ENCODE measurements around the gene OOSP1. TPM values are rescaled to one million over a fixed set of nuclear protein-coding genes. Genes with fewer than 3 reads are reported as not detected.
A peak's percentile ranks its signal among the peaks of the same experiment; 100 is the strongest.
"Not testable (repeated sequence)": the region's sequence is repeated elsewhere in the genome, so short reads cannot be mapped to it uniquely, and the experiment has no call there.

The OOSP1 gene
- total RNA-seq, 1 donor from 2014 or later = not detected

DNA sequence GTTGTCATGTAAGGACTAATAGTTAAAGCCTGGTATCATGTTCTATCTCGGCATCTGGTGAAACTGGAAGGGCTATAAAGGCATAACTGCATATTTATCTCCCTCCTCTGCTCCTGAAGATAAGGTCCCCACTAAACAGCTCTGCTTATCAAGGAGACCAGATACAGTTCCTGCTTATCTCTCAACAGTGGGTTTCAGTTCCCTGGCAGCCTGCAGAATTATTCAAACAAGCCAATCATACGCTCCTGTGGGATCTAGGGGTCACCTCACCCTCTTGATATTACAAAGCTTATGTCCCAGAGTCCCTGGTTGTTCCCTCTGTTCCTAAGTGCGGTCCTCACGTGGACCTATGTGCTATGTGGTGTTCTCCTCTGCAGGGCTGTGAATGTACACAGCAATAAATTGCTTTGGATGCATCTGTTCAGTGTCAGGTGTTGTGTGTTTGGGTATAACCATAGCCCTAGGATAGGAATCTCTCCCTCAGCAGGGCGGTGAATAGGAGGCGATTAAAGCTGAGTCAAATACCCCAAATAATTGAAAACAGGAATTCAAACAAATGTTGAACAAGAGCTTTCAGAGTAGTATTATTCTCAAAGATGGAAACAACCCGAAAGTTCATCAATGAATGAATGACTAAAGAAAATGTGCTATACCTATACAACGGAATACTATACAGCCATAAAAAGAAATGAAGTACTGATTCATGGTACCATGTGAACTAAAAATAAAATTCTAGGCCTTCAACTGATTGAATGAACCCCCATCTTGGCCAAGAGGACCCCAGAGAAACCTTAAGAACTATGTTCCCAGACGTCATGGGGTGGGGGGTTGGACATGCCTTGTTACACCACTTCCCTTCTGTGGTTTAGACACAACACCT is 22.5 kb downstream of the OOSP1 start:
- peak; percentile 84 for DNase-seq (ENCODE audit: low spot score)

DNA sequence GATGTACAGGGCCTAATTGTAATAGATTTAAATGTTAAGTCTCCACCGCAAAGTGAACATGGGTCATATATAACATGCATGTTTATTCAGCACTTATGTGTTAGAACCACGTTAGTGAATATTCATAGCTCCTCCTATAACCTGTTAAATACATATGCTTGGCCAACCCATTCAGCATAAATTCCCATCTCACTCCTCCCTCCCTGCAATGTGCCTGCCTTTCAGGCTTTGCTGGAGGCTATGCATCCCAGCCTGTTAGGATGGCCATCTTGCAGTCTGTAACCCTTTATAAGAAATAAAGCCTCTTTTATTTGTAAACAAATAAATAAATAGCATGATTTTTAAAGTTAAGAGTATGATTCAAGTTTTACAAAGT is 23.9 kb downstream of the OOSP1 start:
- DNase-seq (ENCODE audit: low spot score) = no peak

DNA sequence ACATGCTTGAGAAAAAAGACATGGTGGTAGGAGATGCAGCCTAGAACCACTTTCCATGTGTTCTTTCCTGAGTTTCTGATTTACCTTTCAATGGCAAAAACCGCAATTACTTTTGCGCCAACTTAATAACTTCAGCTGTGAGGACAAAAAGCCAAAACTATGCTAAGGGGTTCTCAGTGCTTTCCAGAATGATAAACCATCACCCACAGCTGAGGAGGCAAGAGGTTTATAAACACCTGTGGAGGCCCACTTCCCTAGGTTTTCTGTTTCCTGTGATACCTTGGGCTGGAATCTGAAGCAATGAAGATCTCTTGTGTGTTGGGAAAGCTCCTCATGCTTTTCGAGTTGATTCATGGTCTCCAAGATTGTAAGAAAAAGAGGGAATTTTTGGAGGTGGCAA is 25.5 kb downstream of the OOSP1 start, which contains the start of gene OOSP4A:
Gene OOSP4A, plus strand, starts transcription at position 301 of the 400 bp plus-strand sequence. Its CDS starts 0 bp downstream, at position 301.
- no peak for DNase-seq (ENCODE audit: low spot score)

DNA sequence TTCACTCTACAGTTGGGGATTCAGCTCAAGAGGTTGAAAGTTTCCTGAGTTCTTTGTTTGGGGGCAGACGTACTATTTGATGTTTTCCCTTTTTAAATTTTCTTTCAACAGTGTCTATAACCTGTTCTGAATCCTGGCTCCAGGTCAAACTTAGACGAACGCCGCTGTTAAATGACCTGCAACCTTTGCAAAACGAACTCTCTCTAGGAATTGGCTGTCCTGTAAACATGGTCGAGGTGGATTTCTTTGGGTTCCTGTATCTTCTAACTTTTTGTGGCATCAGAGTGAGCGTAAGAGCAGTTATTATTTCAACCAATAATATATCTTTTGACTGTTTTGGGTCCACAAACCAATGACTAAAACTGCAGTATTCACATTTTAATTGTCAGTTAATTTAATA is 27.2 kb downstream of the OOSP1 start:
- no peak for DNase-seq (ENCODE audit: low spot score)

- DNase-seq (ENCODE audit: low spot score) = no peak
Measured at GRCh38 chr11:59966201-59966600, 28.0 kb downstream of the OOSP1 start.

DNA sequence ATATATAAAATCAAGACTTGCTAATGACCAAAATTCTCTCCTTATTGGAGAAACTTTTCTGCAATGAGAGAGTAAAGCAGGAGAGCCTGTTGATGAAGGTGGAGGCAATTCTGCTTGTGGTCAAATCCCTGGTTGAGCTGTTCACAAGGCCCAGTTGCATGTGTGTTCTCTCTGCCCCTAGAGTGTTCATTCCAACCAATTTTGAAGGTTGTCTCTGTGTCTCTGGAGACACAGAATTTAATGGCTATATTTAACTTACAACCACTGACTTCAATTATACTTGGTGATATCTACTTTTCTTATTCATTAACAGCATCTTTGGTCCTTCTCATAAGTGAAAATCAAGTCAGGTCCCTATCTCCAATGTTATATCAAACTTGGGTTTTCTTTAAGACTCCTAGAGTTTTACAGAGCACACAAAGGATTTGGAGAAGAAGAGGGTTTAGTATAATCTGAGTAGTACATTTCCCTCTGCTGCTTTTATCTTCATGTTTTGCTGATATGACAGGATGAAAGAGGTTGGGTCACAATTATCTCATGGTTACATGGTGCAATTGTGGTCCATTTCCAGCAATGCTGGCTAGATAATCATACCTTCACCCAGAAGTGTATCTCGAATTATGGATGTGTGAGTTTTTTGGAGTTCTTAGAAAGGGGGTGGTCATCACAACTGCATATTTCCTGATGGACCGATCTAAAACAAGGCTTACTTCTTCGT is 29.6 kb downstream of the OOSP1 start:
- DNase-seq (ENCODE audit: low spot score) = no peak

DNA sequence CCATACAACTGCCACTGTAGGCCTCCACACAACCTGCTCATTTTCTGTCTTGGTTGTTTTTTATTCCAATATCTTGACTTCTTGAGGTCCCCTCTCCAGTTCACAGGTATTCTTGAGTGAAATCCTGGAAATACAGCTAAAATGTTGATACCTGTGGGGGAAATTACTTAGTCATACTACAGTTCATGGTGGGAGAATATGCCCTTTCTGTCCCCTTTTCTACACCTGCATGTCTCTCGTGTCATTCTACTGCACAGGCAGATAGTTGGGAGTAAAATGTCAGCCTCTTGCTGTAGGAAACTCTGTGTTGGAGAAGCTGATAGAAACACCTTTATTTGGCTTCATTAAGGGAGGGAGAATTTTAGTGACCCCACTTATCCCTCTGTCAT is 30.2 kb downstream of the OOSP1 start:
- DNase-seq (ENCODE audit: low spot score) = no peak

GRCh38 chr11:59973097-59973496 is 34.9 kb downstream of the OOSP1 start:
- no peak for DNase-seq (ENCODE audit: low spot score)

GRCh38 chr11:59981106-59981770 is 43.0 kb downstream of the OOSP1 start:
- DNase-seq (ENCODE audit: low spot score) = no peak

- DNase-seq (ENCODE audit: low spot score) = not testable (repeated sequence)
Measured at GRCh38 chr11:59982037-59982436, 43.8 kb downstream of the OOSP1 start.

GRCh38 chr11:59983212-59983611 is 45.0 kb downstream of the OOSP1 start:
- DNase-seq (ENCODE audit: low spot score) = no peak

DNA sequence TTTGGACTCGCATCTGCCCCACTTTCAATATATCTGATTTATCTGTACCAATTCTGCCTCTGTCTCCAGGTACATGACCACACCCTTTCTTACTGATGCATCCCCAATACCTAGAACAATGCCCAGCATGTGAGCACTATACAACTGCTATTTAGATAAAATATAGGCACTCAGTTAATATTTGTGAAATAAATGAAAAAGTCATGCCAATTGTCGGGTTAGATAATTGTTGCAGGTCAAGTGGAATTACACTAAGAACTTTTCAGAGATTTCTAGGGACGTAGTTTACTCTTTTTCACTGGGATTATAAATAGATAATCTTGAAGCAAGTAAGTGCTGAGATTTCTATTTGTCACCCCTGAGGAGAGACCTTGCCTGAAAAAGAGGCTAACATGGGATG is 46.1 kb downstream of the OOSP1 start:
- DNase-seq (ENCODE audit: low spot score) = no peak

- DNase-seq (ENCODE audit: low spot score) = no peak
Measured at GRCh38 chr11:59990421-59990820, 52.2 kb downstream of the OOSP1 start.

GRCh38 chr11:59992425-59992824 is 54.2 kb downstream of the OOSP1 start:
- no peak for DNase-seq (ENCODE audit: low spot score)

DNA sequence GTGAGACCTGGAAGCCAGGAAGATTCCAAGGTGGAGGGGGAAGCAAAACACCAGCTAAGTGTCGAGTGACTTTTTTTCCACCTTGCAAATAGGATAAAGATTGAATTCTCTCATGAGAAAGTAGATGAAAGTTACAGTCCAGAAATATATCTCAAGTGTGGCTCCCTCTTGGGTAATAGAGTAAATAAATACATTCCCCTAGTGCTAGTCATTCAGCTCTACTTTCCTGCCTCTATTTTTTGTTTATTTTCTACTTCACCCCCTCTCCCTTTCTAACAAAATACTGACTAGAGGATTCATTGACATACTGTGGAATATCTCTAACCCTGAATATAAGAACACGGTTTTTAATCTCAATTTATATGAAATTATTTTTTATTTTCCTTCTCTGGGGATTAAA is 59.6 kb downstream of the OOSP1 start:
- no peak for DNase-seq (ENCODE audit: low spot score)

DNA sequence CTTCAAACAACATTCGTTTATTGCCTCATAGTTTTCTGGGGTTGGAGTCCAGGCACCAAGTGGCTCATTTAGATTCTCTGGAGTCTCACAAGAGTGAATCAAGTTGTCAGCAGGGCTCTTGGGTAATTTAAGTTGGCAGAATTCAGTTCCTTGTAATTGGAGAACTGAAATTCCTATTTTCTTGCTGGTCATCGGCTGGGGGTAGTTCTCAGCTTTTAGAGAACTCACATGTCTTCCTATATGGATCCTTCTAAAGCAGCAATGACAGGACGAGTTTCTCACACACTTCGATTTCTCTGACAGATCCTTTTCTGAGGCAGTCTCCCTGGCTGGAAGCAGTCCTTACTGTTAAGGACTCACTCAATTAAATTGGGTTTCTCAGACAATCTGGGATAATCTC is 61.5 kb downstream of the OOSP1 start:
- DNase-seq (ENCODE audit: low spot score) = no peak

DNA sequence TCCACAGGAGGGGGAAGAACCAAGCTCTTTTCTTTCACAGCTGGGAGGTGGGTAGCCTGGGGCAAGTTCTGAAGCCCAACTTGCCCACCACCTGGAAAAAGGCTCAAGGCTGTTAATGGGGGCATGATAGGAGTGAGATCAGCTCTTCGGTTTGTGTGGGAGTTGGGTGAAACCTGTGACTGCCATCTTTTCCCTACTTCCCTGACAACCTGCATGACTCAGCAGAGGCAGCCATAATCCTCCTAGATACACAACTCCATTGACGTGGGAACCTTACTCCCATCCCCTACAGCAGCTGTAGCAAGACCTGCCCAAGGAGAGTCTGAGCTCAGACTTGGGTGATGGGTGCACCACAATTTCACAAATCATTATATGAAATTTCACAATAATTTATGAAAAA is 65.5 kb downstream of the OOSP1 start:
- DNase-seq (ENCODE audit: low spot score) = no peak

GRCh38 chr11:60005360-60005759 is 67.1 kb downstream of the OOSP1 start:
- DNase-seq (ENCODE audit: low spot score) = no peak
